Left hindlimb (tissue), 1 donor: ENCODE data around the gene ZNF326.
"Not testable (repeated sequence)": the region's sequence is repeated elsewhere in the genome, so short reads cannot be mapped to it uniquely, and the experiment has no call there.

Experiments
- DNase-seq: peaks from one replicate; pipeline ENCODE4 v3.0.0-alpha.2; 2018

Gene ZNF326

DNA sequence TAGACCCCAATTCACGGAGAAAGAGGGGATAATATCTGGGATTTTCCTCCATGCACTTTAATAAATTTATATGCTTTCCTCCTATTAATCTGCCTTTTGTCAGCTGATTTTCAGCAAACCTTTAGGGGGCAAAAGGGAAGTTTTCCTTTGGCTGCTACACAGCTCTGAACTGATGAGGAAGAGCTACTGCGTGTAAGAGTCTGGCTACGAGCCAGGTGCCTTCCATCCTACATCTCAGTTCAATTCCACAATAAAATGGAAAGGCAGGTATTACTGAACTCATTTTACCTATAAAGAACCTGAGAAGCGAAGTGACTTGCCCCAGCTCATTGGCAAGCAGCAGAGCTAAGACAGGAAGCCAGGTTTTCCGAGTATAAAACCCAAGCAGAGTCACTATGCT is 28.3 kb upstream of the ZNF326 start:
- no peak for DNase-seq

DNA sequence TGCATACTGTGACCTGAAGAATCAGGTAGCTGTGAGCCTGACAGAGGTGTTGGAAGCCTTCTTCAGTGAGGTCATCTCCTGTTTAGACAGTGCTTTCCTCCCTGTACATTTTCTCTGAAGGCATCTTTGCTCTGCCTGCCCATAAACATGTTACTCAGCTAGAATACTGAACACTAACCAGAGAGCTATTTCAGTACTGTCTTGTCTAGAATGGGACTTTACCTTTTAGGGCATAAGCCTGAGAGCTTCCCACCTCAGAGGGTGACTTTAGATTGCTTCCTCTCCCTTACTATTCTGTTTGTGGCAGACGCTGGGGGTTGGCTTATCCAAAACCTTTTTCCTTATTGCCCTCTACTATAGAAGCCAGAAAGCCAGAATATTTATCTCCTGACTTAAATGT is 23.3 kb upstream of the ZNF326 start:
- DNase-seq = no peak

DNA sequence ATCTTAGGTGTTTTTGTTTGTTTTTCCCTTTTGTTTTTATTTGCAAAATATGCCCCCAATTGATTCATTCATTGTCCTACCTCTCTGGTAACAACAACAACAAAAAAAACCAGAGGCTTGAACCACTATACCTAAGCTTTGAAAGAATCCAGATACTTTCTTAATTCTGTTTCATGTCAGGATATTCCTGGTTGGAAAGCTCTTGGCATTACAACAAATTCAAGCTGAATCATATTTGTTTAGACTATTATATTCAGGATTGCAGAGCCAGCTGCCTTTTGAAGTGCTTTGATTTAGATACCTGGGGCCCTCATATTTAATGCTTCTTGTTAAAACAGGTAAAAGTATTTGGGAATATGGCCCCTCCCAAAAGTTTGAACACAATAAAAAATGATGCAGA is 22.9 kb upstream of the ZNF326 start:
- no peak for DNase-seq

DNA sequence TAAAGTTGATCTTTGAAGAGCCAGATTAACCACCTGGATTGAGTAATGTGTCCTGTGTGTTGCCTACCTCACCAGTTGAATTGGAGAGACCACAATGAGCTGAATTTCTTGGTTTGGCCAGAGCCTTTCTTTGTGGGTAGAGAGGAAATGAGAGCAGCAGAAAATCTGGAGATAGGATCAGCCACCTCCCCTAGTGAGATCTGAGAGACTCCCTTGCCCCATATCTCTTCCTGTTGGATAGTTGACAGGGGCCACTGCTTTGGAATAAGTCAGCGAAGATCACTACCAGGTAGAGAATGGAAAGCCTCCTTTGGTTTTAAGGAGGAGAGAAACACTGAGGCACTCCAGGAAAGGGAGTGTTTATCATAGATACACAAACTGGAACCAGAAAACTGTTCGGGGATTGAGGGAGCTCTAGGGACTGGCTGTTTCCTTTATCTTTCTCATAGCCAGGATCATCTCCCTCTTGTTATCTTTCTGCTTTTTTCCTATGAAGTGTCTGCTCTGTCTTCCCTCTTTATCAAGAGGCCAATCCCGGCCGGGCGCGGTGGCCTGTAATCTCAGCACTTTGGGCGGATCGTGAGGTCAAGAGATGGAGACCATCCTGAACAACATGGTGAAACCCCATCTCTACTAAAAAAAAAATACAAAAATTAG is 21.3 kb upstream of the ZNF326 start:
- no peak for DNase-seq

DNA sequence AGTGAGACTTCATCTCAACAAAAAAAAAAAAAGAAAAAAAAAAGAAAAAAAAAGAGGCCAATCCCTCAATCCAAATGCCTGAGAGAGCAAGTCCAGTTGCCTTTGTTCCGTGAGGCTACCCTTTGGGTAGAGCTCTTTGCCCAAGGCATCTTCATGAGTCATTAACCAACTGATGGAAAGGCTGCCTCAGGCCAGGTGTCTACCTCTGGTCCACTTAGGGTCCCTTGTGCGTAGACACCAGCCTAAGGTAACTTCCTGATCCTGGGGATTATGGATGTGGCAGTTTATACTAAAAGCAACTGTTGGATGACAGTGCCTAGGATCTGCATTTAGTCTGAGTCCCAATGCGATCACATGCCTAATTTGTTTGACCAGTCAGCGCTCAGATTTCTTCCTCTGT is 20.7 kb upstream of the ZNF326 start:
- DNase-seq = no peak

DNA sequence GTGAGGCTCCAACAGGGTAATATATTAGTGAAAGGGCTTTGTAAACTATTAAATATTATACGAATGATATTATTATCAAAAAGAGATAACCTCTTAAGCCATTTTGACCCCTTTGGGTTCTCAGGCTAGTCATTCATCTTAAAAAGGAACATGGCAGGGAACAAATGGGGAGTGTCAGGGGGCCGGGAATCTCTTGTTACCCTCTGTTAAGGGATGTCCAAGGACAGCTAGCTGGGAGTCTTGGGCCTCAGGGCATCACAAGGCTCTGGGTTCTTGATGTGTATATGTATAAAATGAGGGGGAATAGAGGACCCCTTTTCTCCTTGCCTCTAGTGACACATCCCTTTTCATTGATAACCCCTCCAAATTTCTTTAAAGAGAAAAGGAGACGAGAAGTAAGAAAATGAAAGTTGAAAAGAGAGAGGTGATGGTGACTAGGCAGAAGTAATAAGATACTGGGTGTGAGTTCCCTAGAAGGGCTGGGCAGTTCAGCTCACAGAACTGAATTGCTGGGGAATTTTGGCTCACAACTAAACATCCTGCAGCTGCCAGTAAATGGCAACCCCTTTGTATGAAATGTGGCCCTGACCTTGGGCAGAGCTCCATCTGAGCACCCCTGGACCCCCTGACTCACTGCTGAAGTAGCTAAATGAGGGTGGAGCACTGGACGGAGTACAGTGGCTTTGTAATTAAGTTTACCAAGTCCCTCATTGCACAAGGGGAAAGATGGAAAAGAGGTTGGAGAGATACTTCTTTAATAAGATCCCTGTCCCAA is 20.0 kb upstream of the ZNF326 start:
- no peak for DNase-seq

DNA sequence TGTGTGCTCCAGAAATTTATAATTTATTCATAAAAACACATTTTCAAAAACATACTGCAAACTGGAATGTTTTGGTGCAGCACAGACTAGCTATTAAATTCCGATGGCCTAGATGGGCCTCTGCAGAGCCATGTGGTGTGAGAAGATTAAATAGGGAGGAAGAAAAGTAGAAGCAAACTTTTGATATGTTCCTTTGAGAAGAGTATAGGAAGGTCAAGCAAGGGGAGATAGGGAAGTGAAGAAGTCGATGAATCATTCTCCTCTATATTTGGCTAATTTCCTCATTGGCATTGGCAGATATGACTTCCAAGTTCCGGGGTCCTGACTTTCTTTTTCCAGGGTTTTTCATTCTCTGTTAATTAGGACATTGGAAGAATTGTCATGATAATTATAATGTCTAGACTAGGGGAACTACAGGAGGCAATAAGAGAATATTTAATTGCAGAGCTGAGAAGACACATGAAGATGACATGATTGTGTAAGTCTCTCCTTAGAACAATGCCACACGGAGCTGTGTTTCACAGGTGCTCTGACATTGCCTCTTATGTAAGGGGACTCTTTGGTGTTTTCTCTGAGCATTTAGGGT is 19.3 kb upstream of the ZNF326 start:
- no peak for DNase-seq

DNA sequence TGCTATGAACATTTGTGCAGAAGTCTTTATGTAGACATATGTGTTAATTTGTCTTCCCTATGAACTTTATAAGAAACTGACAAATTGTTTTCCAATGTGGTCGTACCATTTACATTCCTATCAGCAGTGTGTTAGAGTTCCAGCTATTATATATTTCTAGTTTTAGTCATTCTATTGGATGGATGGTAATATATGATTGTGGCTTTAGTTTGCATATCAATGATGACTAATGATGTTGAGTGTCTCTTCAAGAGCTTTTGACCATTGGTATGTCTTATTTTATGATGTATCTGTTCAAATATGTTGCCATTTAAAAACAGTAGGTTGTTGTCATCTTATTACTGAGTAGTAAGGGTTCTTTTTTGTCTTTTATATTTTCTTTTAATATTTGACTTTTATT is 16.2 kb upstream of the ZNF326 start:
- no peak for DNase-seq

DNA sequence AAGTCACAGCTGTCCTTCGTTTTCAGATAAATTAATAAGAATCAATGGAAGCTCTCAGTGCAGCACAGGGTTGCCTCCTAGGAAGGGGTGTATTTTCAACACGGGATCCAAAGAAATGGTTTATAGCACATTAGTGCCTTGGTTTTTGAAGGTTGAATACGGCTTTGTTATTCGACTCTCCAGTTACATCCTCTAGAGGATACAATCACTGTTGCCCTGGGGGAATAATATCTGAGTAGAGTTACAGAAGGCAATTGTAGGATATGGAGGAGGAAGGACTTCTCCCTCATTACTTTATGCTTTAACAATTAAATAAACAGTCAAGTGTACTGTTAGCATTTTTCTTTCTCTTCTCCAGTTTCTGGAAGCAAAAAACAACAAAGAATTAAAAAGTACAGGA is 14.3 kb upstream of the ZNF326 start:
- DNase-seq = no peak

DNA sequence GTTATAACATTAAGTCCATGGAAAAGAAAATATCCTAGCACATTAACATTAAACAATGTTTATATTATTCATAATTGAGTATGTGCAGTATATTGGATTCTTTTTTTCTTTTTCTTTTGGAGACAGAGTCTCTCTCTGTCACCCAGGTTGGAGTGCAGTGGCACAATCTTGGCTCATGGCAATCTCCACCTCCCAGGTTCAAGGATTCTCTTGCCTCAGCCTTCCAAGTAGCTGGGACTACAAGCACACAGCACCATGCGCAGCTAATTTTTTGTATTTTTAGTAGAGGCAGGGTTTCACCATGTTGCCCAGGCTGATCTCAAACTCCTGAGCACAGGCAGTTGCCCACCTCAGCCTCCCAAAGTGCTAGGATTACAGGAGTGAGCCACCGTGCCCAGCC is 12.1 kb upstream of the ZNF326 start:
- not testable (repeated sequence) for DNase-seq

DNA sequence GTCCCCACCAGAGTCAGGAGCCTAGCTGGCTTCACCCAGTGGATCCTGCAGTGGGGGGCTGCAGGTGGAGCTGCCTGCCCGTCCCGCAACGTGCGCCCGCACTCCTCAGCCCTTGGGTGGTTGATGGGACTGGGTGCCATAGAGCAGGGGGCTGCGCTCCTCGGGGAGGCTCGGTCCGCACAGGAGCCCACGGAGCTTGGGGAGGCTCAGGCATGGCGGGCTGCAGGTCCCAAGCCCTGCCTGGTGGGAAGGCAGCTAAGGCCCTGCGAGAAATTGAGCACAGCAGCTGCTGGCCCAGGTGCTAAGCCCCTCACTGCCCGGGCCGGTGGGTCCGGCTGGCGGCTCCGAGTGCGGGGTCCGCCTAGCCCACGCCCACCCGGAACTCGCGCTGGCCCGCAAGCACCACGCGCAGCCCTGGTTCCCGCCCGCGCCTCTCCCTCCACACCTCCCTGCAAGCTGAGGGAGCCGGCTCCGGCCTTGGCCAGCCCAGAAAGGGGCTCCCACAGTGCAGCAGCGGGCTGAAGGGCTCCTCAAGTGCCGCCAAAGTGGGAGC is 10.3 kb upstream of the ZNF326 start:
- not testable (repeated sequence) for DNase-seq

DNA sequence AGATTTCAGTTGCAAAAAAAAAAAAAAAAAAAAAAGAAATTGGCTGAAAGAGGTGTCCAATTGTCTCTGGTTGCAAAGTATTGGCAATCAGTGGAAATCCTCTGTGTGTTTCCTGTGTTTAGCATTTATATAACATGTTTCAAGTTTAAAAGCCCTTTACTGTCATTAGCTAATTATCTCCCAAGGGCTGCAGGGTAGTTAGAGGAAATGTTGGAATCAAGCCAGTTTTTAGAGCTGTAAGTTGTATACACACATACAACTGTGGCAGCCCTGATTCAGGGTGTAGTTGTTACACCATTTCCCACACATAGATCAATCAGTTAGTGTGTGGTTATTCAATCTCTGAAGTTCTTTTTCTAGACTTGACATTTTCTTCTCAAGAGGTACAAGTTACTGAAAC is 8.9 kb upstream of the ZNF326 start:
- DNase-seq = no peak

DNA sequence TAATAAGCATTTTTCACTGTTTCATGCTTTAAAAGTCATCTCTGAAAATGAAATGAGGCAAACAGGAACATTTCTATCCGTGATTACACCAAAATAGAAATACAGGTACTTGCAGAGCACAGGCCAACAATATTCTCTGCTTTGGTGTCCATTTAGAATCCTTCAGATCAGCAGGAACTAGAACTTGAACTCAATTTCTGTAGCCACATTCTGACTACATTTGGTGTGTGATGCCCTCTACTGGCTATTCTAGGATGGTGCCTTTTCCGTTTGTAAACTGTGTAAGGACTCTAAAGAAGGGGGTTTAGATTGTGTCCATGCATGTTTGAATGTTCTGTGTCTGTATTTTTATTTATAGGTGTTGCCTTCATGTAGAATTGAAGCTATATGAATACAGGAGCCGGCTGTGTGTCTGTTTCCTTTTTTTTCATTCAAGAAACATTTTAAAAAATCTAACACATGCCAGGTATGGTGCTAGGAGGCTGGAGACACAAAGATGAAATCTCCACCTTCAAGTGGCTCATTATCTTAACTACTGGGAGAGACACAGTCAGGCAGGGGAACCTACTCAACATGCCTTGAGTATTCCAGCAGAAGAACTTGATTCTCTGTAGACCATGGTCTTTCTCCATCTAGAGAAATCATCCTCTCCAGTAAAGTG is 7.6 kb upstream of the ZNF326 start:
- DNase-seq = peak; percentile 51

DNA sequence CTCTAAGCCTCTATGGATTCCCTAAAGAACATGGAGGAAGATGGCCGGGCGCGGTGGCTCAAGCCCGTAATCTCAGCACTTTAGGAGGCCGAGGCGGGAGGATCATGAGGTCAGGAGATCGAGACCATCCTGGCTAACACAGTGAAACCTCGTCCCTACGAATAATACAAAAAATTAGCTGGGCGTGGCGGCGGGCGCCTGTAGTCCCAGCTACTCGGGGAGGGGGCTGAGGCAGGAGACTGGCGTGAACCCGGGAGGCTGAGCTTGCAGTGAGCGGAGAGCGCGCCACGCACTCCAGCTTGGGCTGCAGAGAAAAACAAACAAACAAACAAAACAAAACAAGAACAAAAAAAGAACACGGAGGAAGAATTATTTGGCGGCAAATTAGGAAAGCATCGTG is 5.8 kb upstream of the ZNF326 start:
- DNase-seq = no peak

DNA sequence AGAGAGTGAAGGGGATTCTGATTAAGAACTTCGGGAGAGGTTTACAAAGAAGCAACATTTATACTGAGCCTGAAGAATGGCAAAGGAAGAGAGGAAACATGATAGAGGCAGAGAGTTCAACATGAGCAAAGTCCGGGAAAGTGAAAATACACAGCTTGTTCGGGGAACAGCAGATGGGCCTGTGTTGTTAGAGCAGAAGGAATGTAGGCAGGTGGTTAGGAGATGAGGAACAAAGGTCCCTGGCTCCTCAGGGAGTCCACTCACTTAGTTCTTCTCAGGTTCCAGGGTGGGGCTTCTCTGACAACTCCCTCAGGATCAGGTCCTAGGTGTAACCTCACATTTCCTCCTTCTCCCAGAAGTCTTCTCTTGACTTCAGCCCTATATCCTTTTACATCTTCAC is 5.1 kb upstream of the ZNF326 start:
- no peak for DNase-seq

DNA sequence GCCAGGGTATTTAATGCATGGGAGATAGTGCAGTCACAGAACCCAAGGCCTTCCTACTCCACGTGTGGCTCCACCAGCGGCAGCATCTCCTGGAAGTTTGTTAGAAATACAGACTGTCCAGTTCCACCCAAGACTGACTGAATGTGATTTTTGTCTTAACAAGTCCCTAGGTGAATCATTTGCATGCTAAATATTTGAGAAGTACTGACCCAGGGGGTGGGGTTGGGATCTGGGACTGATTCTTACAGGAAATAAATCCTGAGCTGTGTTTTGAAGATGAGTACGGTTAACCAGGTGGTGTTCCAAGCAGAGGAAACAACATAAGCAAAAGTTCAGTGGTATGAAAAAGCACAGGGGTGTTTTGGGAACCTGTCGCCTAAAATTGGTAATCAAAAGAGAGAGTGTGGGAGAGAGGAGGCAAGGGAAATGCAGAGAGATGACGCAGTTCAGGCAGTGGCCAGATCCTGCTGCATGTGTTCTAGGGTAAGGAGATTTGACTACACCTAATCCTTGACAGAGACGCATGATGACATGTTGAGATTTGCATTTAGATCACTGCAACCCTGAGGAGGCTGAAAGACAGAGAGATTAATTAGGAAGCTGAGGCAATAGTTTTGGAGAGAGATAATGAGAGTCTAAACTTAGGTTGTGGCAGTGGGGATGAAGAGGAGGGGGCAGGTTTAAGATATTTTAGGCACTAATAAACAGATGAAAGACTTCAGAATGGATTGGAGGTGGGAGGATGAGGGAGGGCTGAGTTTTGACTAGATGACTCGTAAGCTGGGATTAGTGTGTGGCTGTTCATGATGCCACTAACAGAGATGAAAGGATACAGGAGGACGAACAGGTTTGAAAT is 3.7 kb upstream of the ZNF326 start:
- DNase-seq = no peak

DNA sequence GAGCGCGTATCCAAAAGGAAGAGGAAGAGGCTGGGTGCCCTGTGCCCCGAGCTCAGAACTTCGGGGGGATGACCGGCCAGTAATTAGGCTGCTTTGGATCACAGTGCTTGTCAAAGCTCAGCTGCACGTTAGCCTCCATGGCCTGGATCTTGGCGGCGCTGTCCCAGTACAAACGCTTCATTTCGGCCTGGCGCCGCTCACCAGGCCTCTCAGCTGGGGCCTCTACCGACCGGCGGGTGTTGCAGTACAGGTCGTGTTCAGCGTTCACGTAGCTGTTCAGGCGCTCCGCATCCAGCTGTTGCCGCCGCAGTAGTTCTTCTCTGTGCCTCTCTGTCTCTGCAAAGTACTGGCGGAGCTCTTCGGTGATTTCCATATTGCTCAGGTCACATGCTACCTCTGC is 1.4 kb upstream of the ZNF326 start:
- no peak for DNase-seq

DNA sequence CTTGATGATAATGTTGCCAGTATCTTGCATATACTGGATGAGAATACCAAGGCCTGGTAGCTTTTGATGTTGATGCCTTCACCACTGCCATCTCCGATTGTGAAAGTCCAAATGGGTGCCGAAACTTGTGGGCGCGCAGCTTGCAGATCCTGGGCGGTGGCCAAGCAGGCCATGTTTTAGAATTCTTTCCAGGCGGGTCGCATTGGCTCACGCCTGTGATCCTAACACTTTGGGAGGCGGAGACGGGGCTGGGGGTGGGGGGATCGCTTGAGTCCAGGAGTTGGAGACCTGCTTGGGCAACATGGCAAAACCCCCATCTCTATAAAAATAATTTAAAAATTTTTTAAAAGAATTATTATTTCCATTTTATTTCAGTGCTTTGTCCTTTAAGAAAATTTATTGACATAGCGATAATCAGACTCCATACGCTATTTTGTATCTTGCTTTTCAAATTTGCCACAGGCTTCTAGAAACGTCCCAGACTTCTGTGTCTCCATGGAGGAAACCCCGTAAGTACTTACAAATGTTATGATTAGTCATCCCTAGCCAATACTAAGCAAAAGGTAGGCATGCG is 592 bp upstream of the ZNF326 start:
- peak; percentile 40 for DNase-seq

DNA sequence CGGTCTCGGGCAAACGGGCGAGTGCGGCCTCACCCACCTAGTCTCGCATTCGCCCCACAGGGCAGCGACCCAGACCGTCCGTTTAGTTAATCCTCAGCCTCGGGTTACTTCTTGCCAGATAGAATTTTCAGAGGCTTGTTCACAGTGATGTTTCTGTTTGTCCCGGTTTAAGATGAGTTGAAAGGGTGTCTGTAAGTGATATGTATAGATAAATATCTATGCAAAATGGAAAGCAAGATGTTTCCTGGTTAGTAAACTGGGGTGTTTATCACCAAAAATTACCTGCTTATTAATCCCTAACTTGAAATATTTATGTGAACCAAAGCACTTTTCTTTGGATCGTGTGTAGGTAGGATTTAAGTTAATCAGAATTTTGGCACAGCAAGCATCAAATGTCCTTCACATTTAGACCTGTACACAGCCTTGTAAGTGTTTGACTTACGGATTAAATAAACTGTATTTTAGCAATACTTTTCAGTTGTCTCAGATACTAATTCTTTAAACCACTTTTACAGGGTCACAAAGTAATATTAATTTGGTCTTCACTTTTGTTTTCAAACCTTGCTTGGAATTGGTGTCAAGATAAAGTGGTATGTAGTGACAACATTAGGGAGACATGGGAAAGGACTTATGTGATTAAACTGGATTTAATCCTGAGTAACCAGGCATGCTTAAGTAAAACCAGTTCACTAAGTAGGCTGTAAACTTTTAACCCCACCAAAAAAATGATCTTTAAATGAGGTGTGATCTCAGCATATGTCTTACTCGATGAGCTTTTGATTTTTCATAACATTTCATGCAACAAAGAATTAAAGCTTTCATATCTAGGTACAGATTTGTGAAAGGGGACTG is 914 bp downstream of the ZNF326 start:
- DNase-seq = no peak

DNA sequence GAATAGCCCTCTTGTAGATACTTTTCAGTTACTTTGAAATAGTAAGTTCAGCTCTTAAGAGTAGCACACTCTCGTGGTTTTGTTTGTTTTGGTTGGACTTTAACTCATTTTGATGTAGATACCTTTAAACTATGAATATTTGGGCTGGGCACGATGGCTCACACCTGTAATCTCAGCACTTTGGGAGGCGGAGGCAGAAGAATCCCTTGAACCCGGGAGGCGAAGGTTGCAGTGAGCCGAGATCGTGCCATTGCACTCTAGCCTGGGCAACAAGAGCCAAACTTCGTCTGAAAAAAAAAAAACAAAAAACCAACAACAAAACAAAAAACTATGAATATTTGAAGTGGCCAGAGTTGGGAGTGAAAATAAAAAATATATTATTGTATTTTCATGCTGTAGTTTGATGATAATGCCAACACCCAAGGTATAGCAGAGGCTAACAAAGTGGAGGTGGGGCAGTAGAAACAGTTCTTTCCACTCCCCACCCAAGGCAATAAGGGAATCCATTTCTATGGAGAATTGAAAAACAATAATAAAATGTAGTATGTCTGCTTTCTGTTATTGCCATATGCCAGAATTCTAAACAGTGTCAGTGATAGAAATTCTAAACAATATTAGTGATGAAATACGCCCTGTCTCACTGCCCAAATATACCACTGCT is 1.7 kb downstream of the ZNF326 start:
- no peak for DNase-seq

DNA sequence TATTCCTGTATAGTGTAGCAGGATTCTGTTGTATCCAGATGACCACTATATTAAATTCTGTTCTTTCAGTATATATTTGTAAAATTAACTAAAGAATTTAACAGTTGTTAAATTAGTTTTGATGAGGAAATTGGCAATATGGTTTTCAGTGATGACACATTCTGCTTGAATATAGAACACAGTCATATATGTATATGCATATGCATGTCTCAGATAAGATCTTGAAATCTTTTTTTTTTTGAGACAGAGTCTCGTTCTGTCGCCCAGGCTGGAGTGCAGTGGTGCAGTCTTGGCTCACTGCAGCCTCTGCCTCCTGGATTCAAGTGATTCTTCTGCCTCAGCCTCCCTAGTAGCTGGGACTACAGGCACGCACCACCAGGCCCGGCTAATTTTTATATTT is 2.2 kb downstream of the ZNF326 start:
- DNase-seq = not testable (repeated sequence)
